Prostate gland (tissue), 2 donors: ENCODE measurements around the gene ATXN7L2. TPM values are rescaled to one million over a fixed set of nuclear protein-coding genes. Genes with fewer than 3 reads are reported as not detected.
A peak's percentile ranks its signal among the peaks of the same experiment; 100 is the strongest.

Experiments used
- DNase-seq: peaks from one replicate; pipeline ENCODE4 v3.0.0-alpha.2; 2019; ENCODE audit warnings: low spot score
- H3K27ac ChIP-seq, 2 donors: fragments of 200-600 bp; sonication (generic); 2 replicates each; pipeline ENCODE4 v1.5.1; 2017 to 2019
- H3K27me3 ChIP-seq: fragments of 200-600 bp; sonication (generic); replicated peaks from 2 replicates; pipeline ENCODE4 v1.5.1; 2019; ENCODE audit not compliant: insufficient read depth
- H3K36me3 ChIP-seq, 2 donors: fragments of 200-600 bp; sonication (generic); 1 replicate in 1 of 2; 2 replicates in 1 of 2; pipeline versions ENCODE4 v1.5.1 to v1.8.1; 2017 to 2019
- H3K4me1 ChIP-seq: fragments of 200-600 bp; sonication (generic); replicated peaks from 2 replicates; pipeline ENCODE4 v1.5.1; 2019
- H3K4me3 ChIP-seq, 2 donors: fragments of 200-600 bp; sonication (generic); 2 replicates each; pipeline ENCODE4 v1.5.1; 2017 to 2019
- H3K9me3 ChIP-seq: fragments of 200-600 bp; sonication (generic); 2 replicates; pipeline ENCODE4 v1.5.1; 2017
- CTCF ChIP-seq, 4 experiments: fragments of 200-600 bp in 2 of 4; fragments of 450-650 bp in 2 of 4; sonication (generic) in 2 of 4; IDR thresholded peaks; 1 replicate in 3 of 4; 2 replicates in 1 of 4; pipeline ENCODE4 v1.5.1; 2016 to 2019; ENCODE audit warnings: antibody characterized with exemption in 4 of 4, mild to moderate bottlenecking in 2 of 4, moderate library complexity in 2 of 4
- POLR2A ChIP-seq: fragments of 450-650 bp; IDR thresholded peaks from one replicate; pipeline ENCODE4 v1.6.1; 2016; ENCODE audit warnings: antibody characterized with exemption, mild to moderate bottlenecking
- POLR2AphosphoS5 ChIP-seq: sonication (generic); formaldehyde crosslinking; IDR thresholded peaks from one replicate; pipeline ENCODE4 v1.6.1; 2017; ENCODE audit warnings: antibody characterized with exemption
- WGBS: methylation state at CpG from one replicate; pipeline ENCODE4 v1.1.5; 2018; 5-methylcytosine and 5-hydroxymethylcytosine counted together
- intact Hi-C: fragments of 100-400 bp; cut with DNase I; formaldehyde crosslinking; loops from one replicate; pipeline ENCODE4 v1.14.2; 2022
- total RNA-seq, 2 donors: library from RNA; depleted of rRNA; stranded (reverse); fragments of >200 nt; gene quantifications; one replicate each; pipeline ENCODE4 v1.1.0, GENCODE V29; 2016

ATXN7L2 gene, protein sequence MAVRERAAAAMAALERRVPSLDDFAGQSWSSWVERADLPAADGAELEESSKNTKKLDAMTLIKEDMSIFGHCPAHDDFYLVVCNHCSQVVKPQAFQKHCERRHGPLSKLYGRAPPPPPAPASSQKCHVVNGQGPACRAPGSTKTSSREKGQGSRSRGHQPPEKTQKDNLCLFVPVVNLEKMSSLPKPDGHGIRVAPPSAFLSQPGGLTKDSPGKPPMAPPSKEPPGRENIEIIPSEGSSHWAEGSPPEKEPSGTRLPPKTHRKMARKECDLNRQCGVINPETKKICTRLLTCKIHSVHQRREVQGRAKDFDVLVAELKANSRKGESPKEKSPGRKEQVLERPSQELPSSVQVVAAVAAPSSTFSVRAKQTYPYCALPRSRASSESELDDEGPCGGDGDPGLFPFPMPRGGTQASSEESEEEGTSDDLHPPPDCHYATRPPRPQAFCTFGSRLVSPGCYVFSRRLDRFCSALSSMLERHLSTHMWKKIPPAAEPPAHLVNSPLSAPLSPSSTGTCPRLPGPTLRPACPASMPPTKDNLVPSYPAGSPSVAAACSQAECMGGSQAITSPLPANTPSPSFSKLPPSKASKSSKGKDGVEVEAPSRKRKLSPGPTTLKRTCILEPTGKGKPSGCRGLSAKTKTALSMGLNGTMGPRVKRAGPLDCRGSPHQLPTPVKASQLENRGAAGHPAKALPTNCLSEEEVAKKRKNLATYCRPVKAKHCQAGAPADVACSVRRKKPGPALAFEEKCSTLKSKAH
- 10 to 100 TPM in 1 of 2 donors, 1 to 10 TPM in 1; 3.0 to 29.4 TPM for total RNA-seq

DNA sequence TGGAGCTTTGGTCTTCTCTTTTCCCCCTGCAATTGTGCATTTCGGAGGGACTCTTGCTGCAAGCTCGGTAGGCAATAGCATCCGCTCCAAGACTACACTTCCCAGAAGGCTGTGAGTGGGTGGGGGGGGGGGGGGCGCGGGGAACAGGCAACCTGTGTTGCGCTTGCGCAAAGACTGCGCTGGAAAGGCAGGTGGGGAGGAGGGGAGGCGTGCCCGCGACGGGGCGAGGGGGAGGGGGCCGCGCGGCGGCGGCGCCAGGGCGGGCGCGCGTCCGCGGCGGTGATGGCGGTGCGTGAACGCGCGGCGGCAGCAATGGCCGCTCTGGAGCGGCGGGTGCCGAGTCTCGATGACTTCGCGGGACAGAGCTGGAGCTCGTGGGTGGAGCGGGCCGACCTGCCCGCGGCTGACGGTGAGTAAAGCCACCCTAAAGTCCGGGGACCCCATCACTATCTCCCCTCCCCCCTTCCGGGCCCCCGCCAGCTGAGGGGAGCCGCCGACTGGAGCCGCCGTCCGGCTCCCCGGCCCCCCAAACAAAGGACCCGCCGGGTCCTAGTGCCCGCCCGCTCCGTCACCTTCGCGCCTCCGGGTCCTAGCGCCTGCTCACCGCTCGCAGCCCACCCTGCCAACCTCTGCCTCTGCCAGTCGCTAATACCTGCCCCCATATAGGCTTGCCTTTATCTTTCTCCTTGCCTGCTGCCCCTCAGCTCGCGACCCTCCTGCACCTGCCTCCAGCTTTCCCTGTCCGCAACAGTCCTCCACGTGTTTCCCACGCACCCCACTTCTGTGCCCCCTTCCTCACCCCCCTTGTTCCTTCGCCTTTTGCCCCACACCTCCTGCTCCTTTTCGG, at the start of gene ATXN7L2:
Gene ATXN7L2, plus strand, starts transcription at position 234 of the 847 bp plus-strand sequence. Its CDS starts 49 bp downstream, at position 283.
- under 1% methylated on average over 71 of the region's 73 CpGs for WGBS
- intact Hi-C loops = no loop called here
- H3K4me1 ChIP-seq = peaks cover 7% of the 10 kb centered on the region
- no peaks in the 10 kb centered on the region for H3K36me3 ChIP-seq
- peak within 1 kb of the TSS; percentile 58 to 90 for H3K4me3 ChIP-seq
- no peaks in the 10 kb centered on the region for H3K27me3 ChIP-seq
- peak; percentile 91 for DNase-seq
- no peaks in the 10 kb centered on the region for H3K9me3 ChIP-seq
- peak within 1 kb of the TSS; percentile 95 for H3K27ac ChIP-seq
- TF ChIP-seq POLR2A (peak; percentile 40), CTCF (IDR thresholded peaks at IDR 0.05) (peak in 3 of 4 experiments; percentile 11 to 23 (median 15)), POLR2AphosphoS5 (peak; percentile 54)

DNA sequence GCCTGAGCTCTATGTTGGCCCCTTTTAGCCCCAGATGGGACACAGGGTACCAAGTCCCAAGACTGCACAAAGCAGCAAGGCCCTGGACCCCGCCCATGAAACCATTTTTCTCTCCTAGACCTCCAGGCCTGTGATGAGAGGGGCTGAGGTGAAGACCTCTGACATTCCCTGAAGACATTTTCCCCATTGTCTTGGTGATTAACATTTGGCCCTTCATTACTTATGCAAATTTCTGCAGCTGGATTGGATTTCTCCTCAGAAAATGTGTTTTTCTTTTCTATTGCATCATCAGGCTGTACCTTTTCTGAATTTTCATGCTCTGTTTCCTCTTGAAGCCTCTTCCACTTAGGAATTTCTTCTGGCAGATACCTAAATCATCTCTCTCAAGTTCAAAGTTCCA, 49.2 kb upstream of the ATXN7L2 start:
- no peak overlapping the region for H3K4me3 ChIP-seq
- H3K27me3 ChIP-seq = no peaks in the 10 kb centered on the region
- no peaks in the 10 kb centered on the region for H3K9me3 ChIP-seq
- H3K4me1 ChIP-seq = no peaks in the 10 kb centered on the region
- TF ChIP-seq POLR2AphosphoS5 = no peak
- no peak for TF ChIP-seq POLR2A
- no peak for TF ChIP-seq CTCF (IDR thresholded peaks at IDR 0.05)
- intact Hi-C loops = no loop called here
- no peak overlapping the region for H3K27ac ChIP-seq
- 67% methylated on average over 1 of the region's 1 CpG for WGBS
- H3K36me3 ChIP-seq = no peaks in the 10 kb centered on the region
- no peak for DNase-seq

GRCh38 chr1:109438798-109439297, 44.9 kb upstream of the ATXN7L2 start:
- Histone ChIP-seq H3K36me3 (no peaks in the 10 kb centered on the region), H3K9me3 (no peaks in the 10 kb centered on the region), H3K27ac (no peak overlapping the region), H3K4me3 (no peak overlapping the region), H3K27me3 (no peaks in the 10 kb centered on the region), H3K4me1 (no peaks in the 10 kb centered on the region)
- WGBS = 77% methylated on average over 3 of the region's 3 CpGs
- DNase-seq = no peak
- TF ChIP-seq POLR2AphosphoS5 (no peak), CTCF (IDR thresholded peaks at IDR 0.05) (no peak), POLR2A (no peak)
- intact Hi-C loops = no loop called here

- TF ChIP-seq POLR2A (no peak), CTCF (IDR thresholded peaks at IDR 0.05) (no peak), POLR2AphosphoS5 (no peak)
- H3K27me3 ChIP-seq = no peaks in the 10 kb centered on the region
- no peaks in the 10 kb centered on the region for H3K36me3 ChIP-seq
- H3K4me1 ChIP-seq = no peaks in the 10 kb centered on the region
- no peak for DNase-seq
- H3K27ac ChIP-seq = no peak overlapping the region
- no peaks in the 10 kb centered on the region for H3K9me3 ChIP-seq
- 27% methylated on average over 1 of the region's 1 CpG for WGBS
- H3K4me3 ChIP-seq = no peak overlapping the region
- intact Hi-C loops = no loop called here
These were observed 42.6 kb upstream of the ATXN7L2 start for GRCh38 chr1:109441069-109441468.
